Tibial nerve (tissue), 4 donors: ENCODE measurements around the gene SRP9. TPM values are rescaled to one million over a fixed set of nuclear protein-coding genes. Genes with fewer than 3 reads are reported as not detected.
A peak's percentile ranks its signal among the peaks of the same experiment; 100 is the strongest.

Source experiments
- DNase-seq, 2 donors: peaks; one replicate each; pipeline ENCODE4 v3.0.0-alpha.2; 2019; ENCODE audit warnings: low spot score in 2 of 2
- H3K27ac ChIP-seq, 4 donors: fragments of 200-600 bp; sonication (generic) in 3 of 4; one replicate each; pipeline ENCODE4 v1.5.1; 2017 to 2019; ENCODE audit warnings: mild to moderate bottlenecking in 1 of 4
- H3K27me3 ChIP-seq, 2 donors: fragments of 200-600 bp; sonication (generic) in 1 of 2; one replicate each; pipeline versions ENCODE4 v1.5.1 to v1.6.0; 2017 to 2019
- H3K36me3 ChIP-seq, 3 donors: fragments of 200-600 bp; sonication (generic); one replicate each; pipeline ENCODE4 v1.5.1; 2018 to 2019
- H3K4me1 ChIP-seq, 4 donors: fragments of 200-600 bp; sonication (generic) in 3 of 4; one replicate each; pipeline ENCODE4 v1.5.1; 2017 to 2019
- H3K4me3 ChIP-seq, 4 donors: fragments of 200-600 bp; sonication (generic) in 3 of 4; one replicate each; pipeline ENCODE4 v1.5.1; 2017 to 2019; ENCODE audit warnings: mild to moderate bottlenecking in 1 of 4, moderate library complexity in 1 of 4
- H3K9me3 ChIP-seq, 4 donors: fragments of 200-600 bp; sonication (generic) in 3 of 4; one replicate each; pipeline ENCODE4 v1.5.1; 2017 to 2019
- CTCF ChIP-seq, 5 experiments: fragments of 200-600 bp in 3 of 5; fragments of 450-650 bp in 2 of 5; sonication (generic) in 3 of 5; IDR thresholded peaks; one replicate each; pipeline ENCODE4 v1.5.1; 2016 to 2019; ENCODE audit warnings: antibody characterized with exemption in 5 of 5, mild to moderate bottlenecking in 3 of 5, moderate library complexity in 2 of 5
- EP300 ChIP-seq, 2 donors: sonication (generic); formaldehyde crosslinking; IDR thresholded peaks; one replicate each; pipeline ENCODE4 v1.6.1; 2017; ENCODE audit warnings: antibody characterized with exemption in 2 of 2, mild to moderate bottlenecking in 1 of 2
- POLR2A ChIP-seq, 2 donors: fragments of 450-650 bp; IDR thresholded peaks; one replicate each; pipeline ENCODE4 v1.6.1; 2017; ENCODE audit warnings: antibody characterized with exemption in 2 of 2, mild to moderate bottlenecking in 2 of 2, moderate library complexity in 2 of 2
- WGBS, 2 donors: methylation state at CpG; one replicate each; pipeline ENCODE4 v1.1.5; 2018; 5-methylcytosine and 5-hydroxymethylcytosine counted together
- total RNA-seq, 4 donors: library from RNA; depleted of rRNA; stranded (reverse); fragments of >200 nt; gene quantifications; one replicate each; pipeline ENCODE4 v1.1.0, GENCODE V29; 2016

SRP9 gene
- total RNA-seq, 4 donors from 2014 or later: 130 to 178 (median 146) TPM

GRCh38 chr1:225771661-225772322 lies 5.8 kb upstream of the SRP9 start:
- no peak for DNase-seq
- Histone ChIP-seq H3K27me3 (no peaks in the 10 kb centered on the region), H3K4me3 (no peak overlapping the region), H3K36me3 (no peaks in the 10 kb centered on the region), H3K9me3 (no peaks in the 10 kb centered on the region), H3K4me1 (peaks cover 0 to 75% (median 14%) of the 10 kb centered on the region in 4 donors), H3K27ac (peak overlapping the region in 2 of 4 donors; percentile 26 to 50)
- WGBS, 2 donors: 49 to 64% methylated on average over 4 of the region's 4 CpGs
- TF ChIP-seq POLR2A (IDR thresholded peaks at IDR 0.05): no peak
- no peak for TF ChIP-seq EP300 (IDR thresholded peaks at IDR 0.05)
- TF ChIP-seq CTCF (IDR thresholded peaks at IDR 0.05): no peak

DNA sequence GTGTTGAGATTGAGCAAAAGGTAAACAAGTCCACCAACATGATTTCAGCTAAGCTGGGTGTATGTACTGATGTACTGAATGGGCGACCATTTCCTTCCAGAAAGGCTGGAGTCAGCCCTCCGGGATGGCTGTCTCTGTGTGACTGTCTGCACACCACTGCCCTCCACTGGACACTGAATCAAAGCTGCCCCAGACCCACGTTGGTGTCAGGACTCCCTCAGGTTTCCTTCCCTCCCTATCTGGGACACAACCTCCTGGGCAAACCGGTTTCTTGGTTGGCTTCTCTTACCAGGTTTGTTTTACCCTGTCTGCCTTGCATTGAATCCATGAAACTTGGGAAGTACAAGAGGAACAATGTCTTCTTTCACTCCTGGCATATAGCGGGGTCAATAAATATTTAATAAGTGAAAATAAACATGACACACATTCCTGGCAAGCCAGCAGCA lies 5.3 kb upstream of the SRP9 start:
- Histone ChIP-seq H3K4me1 (peaks cover 0 to 74% (median 15%) of the 10 kb centered on the region in 4 donors), H3K9me3 (no peaks in the 10 kb centered on the region), H3K27me3 (no peaks in the 10 kb centered on the region), H3K36me3 (no peaks in the 10 kb centered on the region), H3K27ac (peak overlapping the region in 2 of 4 donors; percentile 26 to 50), H3K4me3 (no peak overlapping the region)
- 17 to 18% methylated on average over 5 of the region's 5 CpGs for WGBS, 2 donors
- DNase-seq: peak; percentile 66 to 87
- TF ChIP-seq EP300 (IDR thresholded peaks at IDR 0.05) (peak in 1 of 2 donors; percentile 28), POLR2A (IDR thresholded peaks at IDR 0.05) (no peak), CTCF (IDR thresholded peaks at IDR 0.05) (peak; percentile 62 to 92 (median 83))

GRCh38 chr1:225772848-225773247 lies 4.8 kb upstream of the SRP9 start:
- Histone ChIP-seq H3K4me1 (peaks cover 0 to 69% (median 13%) of the 10 kb centered on the region in 4 donors), H3K4me3 (no peak overlapping the region), H3K27me3 (no peaks in the 10 kb centered on the region), H3K27ac (peak overlapping the region in 1 of 4 donors; percentile 50), H3K9me3 (no peaks in the 10 kb centered on the region), H3K36me3 (no peaks in the 10 kb centered on the region)
- WGBS, 2 donors: 43 to 49% methylated on average over 4 of the region's 4 CpGs
- no peak for DNase-seq
- no peak for TF ChIP-seq EP300 (IDR thresholded peaks at IDR 0.05)
- TF ChIP-seq POLR2A (IDR thresholded peaks at IDR 0.05): no peak
- no peak for TF ChIP-seq CTCF (IDR thresholded peaks at IDR 0.05)

GRCh38 chr1:225774281-225775147 lies 3.1 kb upstream of the SRP9 start:
- WGBS, 2 donors: 44 to 51% methylated on average over 3 of the region's 3 CpGs
- no peak for DNase-seq
- H3K36me3 ChIP-seq: no peaks in the 10 kb centered on the region
- no peaks in the 10 kb centered on the region for H3K9me3 ChIP-seq
- H3K27ac ChIP-seq: no peak overlapping the region
- no peak for TF ChIP-seq POLR2A (IDR thresholded peaks at IDR 0.05)
- TF ChIP-seq EP300 (IDR thresholded peaks at IDR 0.05): no peak
- no peak for TF ChIP-seq CTCF (IDR thresholded peaks at IDR 0.05)
- H3K4me1 ChIP-seq: peaks cover 0 to 65% (median 17%) of the 10 kb centered on the region in 4 donors
- H3K27me3 ChIP-seq: no peaks in the 10 kb centered on the region
- no peak overlapping the region for H3K4me3 ChIP-seq

GRCh38 chr1:225776294-225776693 lies 1.3 kb upstream of the SRP9 start:
- Histone ChIP-seq H3K9me3 (no peaks in the 10 kb centered on the region), H3K4me3 (no peak overlapping the region), H3K4me1 (peaks cover 0 to 64% (median 30%) of the 10 kb centered on the region in 4 donors), H3K27me3 (no peaks in the 10 kb centered on the region), H3K27ac (no peak overlapping the region), H3K36me3 (no peaks in the 10 kb centered on the region)
- no peak for TF ChIP-seq EP300 (IDR thresholded peaks at IDR 0.05)
- no peak for TF ChIP-seq CTCF (IDR thresholded peaks at IDR 0.05)
- no peak for TF ChIP-seq POLR2A (IDR thresholded peaks at IDR 0.05)
- no peak for DNase-seq
- 89% methylated on average over 4 of the region's 4 CpGs for WGBS, 2 donors
